GM21786 (cell line): ENCODE results near the gene LRRC14B.

Source experiments
- ATAC-seq: cut with Tn5 transposase; IDR thresholded peaks from one replicate; pipeline ENCODE4 v1.9.1; 2021; ENCODE audit not compliant: unreplicated experiment

LRRC14B gene

GRCh38 chr5:191036-191948 is at the start of gene LRRC14B:
TSS of gene LRRC14B (plus strand) at chr5:191495. CDS start at chr5:191539, 44 bp downstream.
- ATAC-seq = peak; percentile 49

DNA sequence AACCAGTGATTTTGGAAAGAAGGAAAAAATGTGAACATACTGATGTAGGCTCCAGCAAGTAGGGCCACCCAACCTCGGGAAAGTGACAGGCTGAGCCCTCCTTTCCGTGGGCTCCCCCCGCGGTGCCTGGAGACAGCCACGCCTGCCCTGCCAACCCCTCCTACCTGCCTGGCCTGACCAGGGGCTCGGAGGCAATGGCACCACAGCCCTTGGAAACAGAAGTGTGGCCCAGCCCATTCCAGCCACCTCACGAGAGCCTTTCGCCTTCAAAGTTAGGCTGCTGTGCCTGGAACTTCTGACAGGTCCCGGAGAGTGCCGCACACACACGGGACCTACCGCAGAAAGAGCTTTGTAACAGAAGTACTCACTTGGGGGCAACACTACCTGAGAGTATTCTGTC is 49.5 kb upstream of the LRRC14B start:
- ATAC-seq = no peak

DNA sequence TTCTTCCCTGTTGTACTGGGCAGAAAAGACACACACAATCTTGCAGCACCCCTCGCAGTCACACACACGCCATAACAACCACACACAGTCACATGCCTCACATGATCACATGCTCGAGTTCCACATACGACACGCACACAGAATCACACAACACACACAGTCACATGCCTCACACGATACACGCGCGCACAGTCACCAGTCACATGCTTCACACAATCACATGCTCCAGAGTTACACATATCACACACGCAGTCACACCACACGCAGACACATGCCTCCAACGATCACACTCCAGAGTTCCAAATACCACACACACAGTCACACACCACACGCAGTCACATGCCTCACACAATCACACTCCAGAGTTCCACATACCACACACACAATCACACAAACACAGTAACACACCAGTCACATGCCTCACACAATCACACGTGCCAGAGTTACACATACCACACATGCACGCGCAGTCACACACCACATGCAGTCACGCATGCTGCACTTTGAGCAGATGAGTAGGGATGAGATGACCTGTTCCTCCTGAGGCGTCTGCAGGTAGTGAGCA is 49.0 kb upstream of the LRRC14B start:
- ATAC-seq = no peak

DNA sequence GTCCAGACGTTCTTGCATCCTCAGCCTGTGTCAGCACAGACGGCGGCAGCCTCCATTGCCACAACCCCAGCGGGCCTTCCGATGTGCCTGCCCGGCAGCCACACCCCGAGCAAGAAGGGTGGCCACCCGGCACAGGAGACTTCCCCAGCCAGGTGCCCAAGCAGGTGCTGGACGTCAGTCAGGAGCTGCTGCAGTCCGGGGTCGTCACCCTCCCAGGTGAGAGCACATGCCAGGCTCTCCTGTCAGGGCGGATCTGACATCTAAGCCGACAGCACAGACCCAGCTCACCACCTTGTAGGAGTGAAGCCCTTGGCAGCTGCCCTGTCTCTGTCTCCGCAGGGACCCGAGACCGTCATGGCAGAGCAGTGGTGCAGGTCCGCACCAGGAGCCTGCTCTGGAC is 48.3 kb upstream of the LRRC14B start:
- ATAC-seq = no peak

DNA sequence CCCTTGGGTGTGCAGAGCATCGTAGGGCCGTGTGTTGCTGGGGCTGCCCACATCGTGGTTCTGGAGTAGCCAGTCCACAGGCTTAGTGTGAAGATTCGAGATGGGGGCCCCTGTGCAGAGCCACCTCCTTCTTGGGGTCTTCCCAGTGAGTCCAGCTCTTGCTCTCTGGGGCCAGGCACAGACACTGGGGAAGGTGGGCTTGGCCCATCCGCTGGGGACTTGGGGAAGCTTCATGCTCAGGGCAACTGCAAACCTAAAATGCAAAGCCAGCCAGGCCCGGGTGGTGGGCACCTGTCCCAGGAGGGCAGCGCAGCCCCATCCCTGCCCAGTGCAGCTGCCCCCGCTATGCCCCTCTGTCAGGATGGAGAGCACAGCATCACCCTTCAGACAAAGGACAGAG is 46.4 kb upstream of the LRRC14B start:
- no peak for ATAC-seq

DNA sequence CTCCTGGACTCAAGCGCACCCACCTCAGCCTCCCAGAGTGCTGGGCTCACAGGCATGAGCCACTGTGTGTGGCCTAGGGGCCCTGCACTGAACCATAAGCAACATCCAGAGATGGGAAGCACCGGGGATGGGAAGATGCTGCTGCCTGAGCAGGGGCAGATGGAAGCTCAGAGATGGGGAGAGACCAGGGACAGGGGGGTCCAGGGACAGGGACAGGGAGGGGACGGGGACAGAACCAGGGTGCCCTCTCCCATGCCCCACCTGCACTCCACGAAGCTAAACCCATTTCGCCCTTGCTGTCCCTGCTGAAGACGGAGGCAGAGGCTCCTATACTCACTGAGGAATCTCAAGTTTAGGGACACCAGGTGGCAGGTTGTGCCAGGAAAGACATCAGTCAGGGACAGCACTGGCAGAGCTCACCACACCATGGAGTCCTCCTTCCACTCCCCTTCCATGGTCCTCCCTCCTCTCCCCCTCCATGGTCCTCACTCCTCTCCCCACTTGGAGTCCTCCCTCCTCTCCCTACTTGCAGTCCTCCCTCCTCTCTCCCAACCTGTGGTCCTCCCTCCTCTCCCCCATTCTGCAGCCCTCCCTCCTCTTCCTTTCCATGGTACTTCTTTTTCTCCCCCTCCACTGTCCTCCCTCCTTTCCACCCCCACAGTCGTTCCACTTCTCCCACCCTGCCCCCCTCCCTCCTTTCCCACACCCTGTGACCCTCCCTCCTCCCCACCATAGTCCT is 45.5 kb upstream of the LRRC14B start:
- ATAC-seq = no peak

DNA sequence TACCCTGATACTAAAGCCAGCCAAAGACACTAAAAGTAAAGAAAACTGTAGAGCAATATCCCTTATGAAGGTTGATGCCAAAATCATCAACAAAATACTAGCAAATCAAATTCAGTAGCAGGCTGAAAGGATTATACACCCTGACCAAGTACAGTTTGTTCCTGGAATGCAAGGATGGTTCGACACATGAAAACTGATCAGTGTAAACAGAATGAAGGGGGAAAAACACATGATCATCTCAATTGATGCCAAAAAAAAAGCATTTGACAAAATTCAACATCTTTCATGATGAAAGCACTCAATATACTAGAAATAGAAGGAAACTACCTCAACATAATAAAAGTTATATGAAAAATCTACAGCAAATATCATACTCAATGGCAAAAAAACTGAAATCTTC is 43.5 kb upstream of the LRRC14B start:
- ATAC-seq = no peak

GRCh38 chr5:149745-150485 is 41.4 kb upstream of the LRRC14B start:
- no peak for ATAC-seq

DNA sequence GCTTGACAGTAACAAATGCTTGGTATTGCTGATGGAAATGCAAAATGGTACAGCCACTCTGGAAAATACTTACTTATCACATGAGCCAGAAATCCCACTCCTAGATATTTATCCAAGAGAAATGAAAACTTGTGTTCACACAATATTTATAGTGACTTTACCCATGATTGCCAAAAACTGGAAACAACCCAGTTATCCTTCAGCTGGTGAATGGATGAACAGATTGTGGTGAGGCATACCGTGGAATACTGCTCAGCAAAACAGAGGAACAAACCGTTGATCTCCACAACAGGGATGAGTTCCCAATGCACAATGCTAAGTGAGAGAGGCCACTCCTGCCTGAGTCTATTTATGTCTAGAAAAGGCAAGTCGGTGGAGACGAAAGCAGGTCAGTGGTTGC is 40.5 kb upstream of the LRRC14B start:
- ATAC-seq = no peak

DNA sequence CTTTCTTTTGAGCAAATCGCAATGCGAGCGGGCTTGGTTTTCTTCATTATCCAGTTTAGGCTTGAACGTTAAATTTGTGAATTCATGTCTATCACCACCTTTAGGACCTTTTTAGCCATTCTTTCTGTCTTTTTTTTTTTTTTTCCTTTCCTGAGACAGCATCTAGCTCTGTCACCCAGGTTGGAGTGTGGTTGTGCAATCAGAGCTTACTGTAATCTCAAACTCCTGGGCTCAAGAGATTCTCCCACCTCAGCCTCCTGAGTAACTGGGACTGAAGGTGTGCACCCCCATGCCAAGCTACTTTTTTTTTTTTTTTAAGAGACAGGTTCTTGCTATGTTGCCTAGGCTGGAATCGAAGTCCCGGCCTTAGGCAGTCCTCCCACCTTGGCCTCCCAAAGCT is 39.2 kb upstream of the LRRC14B start:
- no peak for ATAC-seq

DNA sequence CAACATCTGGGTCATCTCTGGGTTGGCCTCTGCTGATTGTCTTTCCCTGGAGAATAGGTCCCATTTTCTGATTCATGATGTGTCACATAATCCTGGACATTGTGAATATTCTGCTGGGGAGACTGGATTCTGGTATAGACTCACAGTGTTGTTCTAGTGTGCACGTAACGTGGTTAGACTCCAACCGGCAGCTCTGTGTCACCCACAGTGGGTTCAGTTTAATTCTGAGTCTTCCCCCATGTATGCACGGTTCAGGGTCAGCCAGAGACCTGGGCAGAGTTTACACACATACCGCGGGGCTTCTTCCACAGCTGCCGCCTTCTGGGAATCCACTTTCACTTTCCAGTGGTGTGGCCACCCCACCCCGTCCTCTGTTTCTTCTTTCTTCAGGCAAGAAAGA is 38.0 kb upstream of the LRRC14B start:
- no peak for ATAC-seq

- no peak for ATAC-seq
Measured at GRCh38 chr5:154236-154635, 37.1 kb upstream of the LRRC14B start.

GRCh38 chr5:154826-155225 is 36.5 kb upstream of the LRRC14B start:
- no peak for ATAC-seq

- no peak for ATAC-seq
Measured at GRCh38 chr5:155651-156410, 35.5 kb upstream of the LRRC14B start.

- no peak for ATAC-seq
Measured at GRCh38 chr5:156411-157072, 34.8 kb upstream of the LRRC14B start.

DNA sequence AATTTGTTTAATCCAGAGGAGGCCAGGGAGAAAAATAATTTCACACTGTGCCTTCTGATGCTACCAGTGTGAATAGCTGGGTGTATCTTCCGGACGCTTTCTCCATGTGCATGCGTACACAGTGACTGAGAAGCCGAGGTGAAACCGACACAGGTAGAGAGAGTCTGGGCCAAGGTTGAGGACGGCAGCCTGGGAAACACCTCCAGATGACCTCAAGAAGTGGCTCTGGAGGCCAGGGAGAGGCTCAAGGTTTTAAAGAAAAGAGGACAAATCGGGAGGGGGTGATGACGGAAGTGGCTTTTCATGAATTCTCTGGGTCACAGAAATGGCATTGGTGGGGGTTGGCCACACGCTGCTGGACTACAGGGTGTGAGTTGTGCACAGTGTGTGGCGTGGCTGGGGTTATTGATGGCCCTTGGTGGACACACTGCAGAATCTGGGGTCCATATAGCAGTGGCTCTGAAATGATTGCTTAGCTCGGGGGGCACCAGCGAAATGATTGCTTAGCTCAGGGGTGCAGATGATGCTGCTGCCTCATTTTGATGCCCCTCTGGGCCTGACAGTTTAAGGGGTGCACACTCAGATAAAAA is 34.1 kb upstream of the LRRC14B start:
- no peak for ATAC-seq

GRCh38 chr5:157801-158200 is 33.5 kb upstream of the LRRC14B start:
- no peak for ATAC-seq

DNA sequence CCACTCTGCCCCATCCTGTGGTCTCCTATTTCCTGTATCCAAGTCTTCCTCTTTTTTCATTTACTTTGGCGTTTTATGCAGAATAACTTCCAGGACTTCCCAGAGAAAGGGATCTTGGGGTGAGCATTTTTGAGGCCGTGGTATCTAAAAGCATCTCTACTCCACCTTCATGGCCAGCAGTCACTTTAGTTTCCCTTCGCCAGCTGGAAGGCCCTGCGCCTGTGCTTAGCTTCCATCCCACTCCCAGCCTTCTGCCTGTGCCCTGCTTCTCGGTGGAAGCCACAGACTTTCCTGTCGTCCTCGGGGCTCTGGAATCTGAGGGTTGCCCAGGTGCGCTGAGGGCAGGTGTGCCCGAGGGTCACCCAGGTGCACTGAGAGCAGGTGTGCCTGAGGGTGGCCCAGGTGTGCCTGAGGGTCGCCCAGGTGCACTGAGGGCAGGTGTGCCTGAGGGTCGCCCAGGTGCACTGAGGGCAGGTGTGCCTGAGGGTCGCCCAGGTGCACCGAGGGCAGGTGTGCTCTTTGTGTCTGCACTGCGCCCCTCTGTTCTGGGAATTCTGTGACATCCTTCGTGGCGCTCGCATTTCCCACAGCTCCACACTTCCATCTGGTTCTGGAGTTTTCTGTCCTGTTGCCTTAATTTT is 32.4 kb upstream of the LRRC14B start:
- no peak for ATAC-seq
